Measurements from ENCODE around the gene RNASE8. TPM values are rescaled to one million over a fixed set of nuclear protein-coding genes. Genes with fewer than 3 reads are reported as not detected.

The RNASE8 gene
- total RNA-seq, 2 donors from 2014 or later, result not detected

- H3K9ac ChIP-seq (ENCODE audit: low read depth in 2 of 2, low read length in 2 of 2), result peak overlapping the region in 1 of 2 donors; percentile 16
Measured at GRCh38 chr14:21042918-21043317, 14.7 kb upstream of the RNASE8 start.

GRCh38 chr14:21043387-21043973 is 14.1 kb upstream of the RNASE8 start:
- H3K4me1 ChIP-seq, result peaks cover 6% of the 10 kb centered on the region
- no peaks in the 10 kb centered on the region for H3K36me3 ChIP-seq
- no peaks in the 10 kb centered on the region for H3K9me3 ChIP-seq
- DNase-seq, result no peak
- H3K9ac ChIP-seq (ENCODE audit: low read depth in 2 of 2, low read length in 2 of 2), result peak overlapping the region in 1 of 2 donors; percentile 16
- no peak overlapping the region for H3K4me3 ChIP-seq
- intact Hi-C loops (cut with DNase I), result no loop called here
- H3K27ac ChIP-seq, result peak overlapping the region; percentile 37
- TF ChIP-seq CTCF (IDR thresholded peaks at IDR 0.05), result no peak
- no peaks in the 10 kb centered on the region for H3K27me3 ChIP-seq

More at GRCh38 chr14:21042918-21043317, 14.7 kb upstream of the RNASE8 start:
- no peak for TF ChIP-seq CTCF (IDR thresholded peaks at IDR 0.05)
- DNase-seq, result no peak
- Histone ChIP-seq H3K4me3 (no peak overlapping the region), H3K27ac (no peak overlapping the region), H3K36me3 (no peaks in the 10 kb centered on the region), H3K9me3 (no peaks in the 10 kb centered on the region), H3K4me1 (peaks cover 6% of the 10 kb centered on the region), H3K27me3 (no peaks in the 10 kb centered on the region)
- intact Hi-C loops (cut with DNase I), result no loop called here

- DNase-seq, result no peak
- H3K4me1 ChIP-seq, result peaks cover 5% of the 10 kb centered on the region
- H3K9ac ChIP-seq (ENCODE audit: low read depth in 2 of 2, low read length in 2 of 2), result peak overlapping the region in 1 of 2 donors; percentile 16
Measured at GRCh38 chr14:21043974-21044618, 13.5 kb upstream of the RNASE8 start.

GRCh38 chr14:21047378-21047781 is 10.2 kb upstream of the RNASE8 start:
- intact Hi-C loops (cut with DNase I), result loop anchor here (2.0 kb wide), 1 partner anchor 35 kb away; no protein-coding TSS in a partner anchor
- no peaks in the 10 kb centered on the region for H3K27me3 ChIP-seq
- no peaks in the 10 kb centered on the region for H3K9me3 ChIP-seq
- no peak overlapping the region for H3K9ac ChIP-seq (ENCODE audit: low read depth in 2 of 2, low read length in 2 of 2)
- DNase-seq, result no peak
- no peak overlapping the region for H3K4me3 ChIP-seq
- H3K36me3 ChIP-seq, result no peaks in the 10 kb centered on the region
- TF ChIP-seq CTCF (IDR thresholded peaks at IDR 0.05), result no peak
- no peak overlapping the region for H3K27ac ChIP-seq
- H3K4me1 ChIP-seq, result no peaks in the 10 kb centered on the region

More at GRCh38 chr14:21043974-21044618, 13.5 kb upstream of the RNASE8 start:
- Histone ChIP-seq H3K9me3 (no peaks in the 10 kb centered on the region), H3K4me3 (no peak overlapping the region), H3K27ac (peak overlapping the region; percentile 37), H3K36me3 (no peaks in the 10 kb centered on the region), H3K27me3 (no peaks in the 10 kb centered on the region)
- intact Hi-C loops (cut with DNase I), result no loop called here
- no peak for TF ChIP-seq CTCF (IDR thresholded peaks at IDR 0.05)

GRCh38 chr14:21048638-21049037 is 9.0 kb upstream of the RNASE8 start:
- H3K36me3 ChIP-seq, result no peaks in the 10 kb centered on the region
- H3K27me3 ChIP-seq, result no peaks in the 10 kb centered on the region
- no peaks in the 10 kb centered on the region for H3K4me1 ChIP-seq
- no peak overlapping the region for H3K4me3 ChIP-seq
- H3K9ac ChIP-seq (ENCODE audit: low read depth in 2 of 2, low read length in 2 of 2), result no peak overlapping the region
- no peak for TF ChIP-seq CTCF (IDR thresholded peaks at IDR 0.05)
- intact Hi-C loops (cut with DNase I), result no loop called here
- no peaks in the 10 kb centered on the region for H3K9me3 ChIP-seq
- H3K27ac ChIP-seq, result no peak overlapping the region
- no peak for DNase-seq
